Neural cell (in vitro differentiated cells): ENCODE measurements around the gene TFCP2. TPM values are rescaled to one million over a fixed set of nuclear protein-coding genes. Genes with fewer than 3 reads are reported as not detected.
"Not testable (repeated sequence)": the region's sequence is repeated elsewhere in the genome, so short reads cannot be mapped to it uniquely, and the experiment has no call there.

Source experiments
- H2AFZ ChIP-seq: fragments of 200-600, 300-800 bp; sonication (generic), shearing (Covaris generic); 2 replicates; pipeline ENCODE4 v1.6.0; 2014; ENCODE audit warnings: low read depth, mild to moderate bottlenecking, antibody characterized with exemption, low read length, moderate library complexity
- H3F3A ChIP-seq: fragments of 200-600 bp; shearing (Covaris generic); 2 replicates; pipeline ENCODE4 v1.6.1; 2016; ENCODE audit warnings: mild to moderate bottlenecking, moderate library complexity, mixed read lengths, antibody characterized with exemption, low read length; ENCODE audit not compliant: insufficient read depth, poor library complexity, severe bottlenecking
- H3K27ac ChIP-seq: fragments of 200-600, 300-800 bp; sonication (generic), shearing (Covaris generic); 2 replicates; pipeline ENCODE4 v1.5.1; 2014; ENCODE audit warnings: mild to moderate bottlenecking, low read length, moderate library complexity
- H3K27me3 ChIP-seq: fragments of 300-800, 200-600 bp; sonication (generic), shearing (Covaris generic); 2 replicates; pipeline ENCODE4 v1.6.0; 2014; ENCODE audit warnings: mild to moderate bottlenecking, low read depth, low read length, moderate library complexity; ENCODE audit not compliant: insufficient read depth
- H3K36me3 ChIP-seq: fragments of 300-800, 200-600 bp; sonication (generic), shearing (Covaris generic); 2 replicates; pipeline ENCODE4 v1.5.1; 2014; ENCODE audit warnings: mild to moderate bottlenecking, antibody characterized with exemption, low read length, moderate library complexity; ENCODE audit not compliant: insufficient read depth
- H3K4me2 ChIP-seq: fragments of 300-800, 200-600 bp; sonication (generic), shearing (Covaris generic); 2 replicates; pipeline ENCODE4 v1.6.0; 2014; ENCODE audit warnings: mild to moderate bottlenecking, low read length
- H3K4me3 ChIP-seq: fragments of 300-800, 200-600 bp; sonication (generic), shearing (Covaris generic); 2 replicates; pipeline ENCODE4 v1.5.1; 2014; ENCODE audit warnings: mild to moderate bottlenecking, low read length, moderate library complexity
- H3K79me2 ChIP-seq: fragments of 200-600 bp; shearing (Covaris generic); replicated peaks from 2 replicates; pipeline ENCODE4 v1.6.0; 2014; ENCODE audit warnings: mild to moderate bottlenecking, low read length, moderate library complexity; ENCODE audit not compliant: insufficient read depth
- H3K9ac ChIP-seq: fragments of 300-800, 200-600 bp; sonication (generic), shearing (Covaris generic); 2 replicates; pipeline ENCODE4 v1.6.1; 2016; ENCODE audit warnings: mild to moderate bottlenecking, low read length, mixed read lengths
- H3K9me2 ChIP-seq: fragments of 200-600 bp; shearing (Covaris generic); 2 replicates; pipeline ENCODE4 v1.6.1; 2016; ENCODE audit warnings: mild to moderate bottlenecking, low read length, mixed read lengths; ENCODE audit not compliant: insufficient read depth
- H3K9me3 ChIP-seq: fragments of 200-600, 300-800 bp; sonication (generic), shearing (Covaris generic); 2 replicates; pipeline ENCODE4 v1.6.1; 2016; ENCODE audit warnings: mild to moderate bottlenecking, mixed run types, low read length, moderate library complexity, mixed read lengths
- H4K20me1 ChIP-seq: fragments of 200-600 bp; shearing (Covaris generic); 2 replicates; pipeline ENCODE4 v1.6.1; 2016; ENCODE audit warnings: mild to moderate bottlenecking, mixed run types; ENCODE audit not compliant: insufficient read depth
- CTCF ChIP-seq: fragments of 450-650 bp; IDR thresholded peaks from 2 replicates; pipeline ENCODE4 v1.5.1; 2014; ENCODE audit warnings: antibody characterized with exemption, mild to moderate bottlenecking, moderate library complexity; ENCODE audit not compliant: poor library complexity, severe bottlenecking
- EP300 ChIP-seq: fragments of 450-650 bp; conservative IDR thresholded peaks from 2 replicates; pipeline ENCODE4 v1.6.1; 2014; ENCODE audit warnings: antibody characterized with exemption, mild to moderate bottlenecking, moderate library complexity; ENCODE audit not compliant: poor library complexity, severe bottlenecking
- EZH2 ChIP-seq: fragments of 200-600, 300-800 bp; shearing (Covaris generic), sonication (generic); IDR thresholded peaks from 2 replicates; pipeline ENCODE4 v1.6.1; 2014; ENCODE audit warnings: antibody characterized with exemption, low read length, borderline replicate concordance, mild to moderate bottlenecking; ENCODE audit not compliant: insufficient read depth, poor library complexity, severe bottlenecking
- MXI1 ChIP-seq: fragments of 450-650 bp; conservative IDR thresholded peaks from 2 replicates; pipeline ENCODE4 v1.6.1; 2014; ENCODE audit warnings: antibody characterized with exemption, mild to moderate bottlenecking; ENCODE audit not compliant: poor library complexity, severe bottlenecking
- POLR2AphosphoS5 ChIP-seq: IDR thresholded peaks from 2 replicates; pipeline ENCODE4 v1.6.1; 2012
- RAD21 ChIP-seq: fragments of 450-650 bp; conservative IDR thresholded peaks from 2 replicates; pipeline ENCODE4 v1.6.1; 2014; ENCODE audit warnings: antibody characterized with exemption, mild to moderate bottlenecking, moderate library complexity
- REST ChIP-seq: IDR thresholded peaks from 2 replicates; pipeline ENCODE4 v1.6.1; 2012; ENCODE audit warnings: borderline replicate concordance
- SMC3 ChIP-seq: fragments of 450-650 bp; conservative IDR thresholded peaks from 2 replicates; pipeline ENCODE4 v1.6.1; 2014; ENCODE audit warnings: antibody characterized with exemption, mild to moderate bottlenecking, moderate library complexity; ENCODE audit not compliant: poor library complexity
- TAF1 ChIP-seq: IDR thresholded peaks from 2 replicates; pipeline ENCODE4 v1.6.1; 2012; ENCODE audit warnings: low read depth
- polyA minus RNA-seq: library from RNA; depleted of rRNA, polyadenylated mRNA; stranded (reverse); fragments of >200 nt; gene quantifications from 2 replicates; pipeline ENCODE4 v1.2.3, GENCODE V29; 2014
- polyA plus RNA-seq: library from polyadenylated mRNA; depleted of rRNA; stranded (reverse); fragments of >200 nt; gene quantifications from 2 replicates; pipeline ENCODE4 v1.2.3, GENCODE V29; 2014

Gene TFCP2
- polyA plus RNA-seq = 27.0 and 28.6 TPM in 2 replicates
- 26.3 and 29.2 TPM in 2 replicates for polyA minus RNA-seq

- peak within 1 kb of the TSS; percentile 96 for H3K27ac ChIP-seq
- H4K20me1 ChIP-seq = no peaks in the 10 kb centered on the region
- H3K9ac ChIP-seq = peak within 1 kb of the TSS; percentile 88
- peak within 1 kb of the TSS; percentile 75 for H3K4me3 ChIP-seq
- H3K27me3 ChIP-seq = no peaks in the 10 kb centered on the region
- peaks cover 39% of the 10 kb centered on the region for H3K79me2 ChIP-seq
- peak within 1 kb of the TSS; percentile 68 for H3K4me2 ChIP-seq
- no peaks in the 10 kb centered on the region for H3K9me3 ChIP-seq
- no peaks in the 10 kb centered on the region for H3K36me3 ChIP-seq
- peak; percentile 57 for TF ChIP-seq EP300
- TF ChIP-seq SMC3 = no peak
- peak; percentile 58 for TF ChIP-seq MXI1
- no peak for TF ChIP-seq REST
- TF ChIP-seq POLR2AphosphoS5 = peak; percentile 85
- no peak for TF ChIP-seq CTCF
- peak within 1 kb of the TSS; percentile 87 for H2AFZ ChIP-seq
- H3K9me2 ChIP-seq = no peaks in the 10 kb centered on the region
- H3F3A ChIP-seq = no peaks in the 10 kb centered on the region
These were observed at the start of gene TFCP2 for GRCh38 chr12:51172515-51173431. Gene TFCP2, minus strand, starts transcription at chr12:51173135. Its CDS starts 713 bp downstream, at chr12:51172422.

- H2AFZ ChIP-seq = no peak overlapping the region
- H3K9ac ChIP-seq = no peak overlapping the region
- H3K27me3 ChIP-seq = no peaks in the 10 kb centered on the region
- H3F3A ChIP-seq = no peaks in the 10 kb centered on the region
- H3K4me3 ChIP-seq = no peak overlapping the region
- no peak overlapping the region for H3K27ac ChIP-seq
- H4K20me1 ChIP-seq = no peaks in the 10 kb centered on the region
- H3K9me3 ChIP-seq = no peaks in the 10 kb centered on the region
- H3K79me2 ChIP-seq = no peaks in the 10 kb centered on the region
- H3K4me2 ChIP-seq = no peak overlapping the region
- no peaks in the 10 kb centered on the region for H3K36me3 ChIP-seq
- TF ChIP-seq CTCF = no peak
- TF ChIP-seq POLR2AphosphoS5 = no peak
- no peak for TF ChIP-seq SMC3
- TF ChIP-seq TAF1 = no peak
- TF ChIP-seq EP300 = no peak
- no peak for TF ChIP-seq RAD21
- TF ChIP-seq MXI1 = no peak
- no peak for TF ChIP-seq EZH2
- no peak for TF ChIP-seq REST
- H3K9me2 ChIP-seq = no peaks in the 10 kb centered on the region
These were observed 49.5 kb upstream of the TFCP2 start for GRCh38 chr12:51222461-51222860.

GRCh38 chr12:51219857-51220256 is 46.9 kb upstream of the TFCP2 start:
- not testable (repeated sequence) for H3K4me3 ChIP-seq, H3K27ac ChIP-seq, H3K4me2 ChIP-seq

More at GRCh38 chr12:51219857-51220256, 46.9 kb upstream of the TFCP2 start:
- H3K27me3 ChIP-seq, H3K36me3 ChIP-seq, H3K9ac ChIP-seq, H3K9me2 ChIP-seq, H3K9me3 ChIP-seq, H3F3A ChIP-seq, H2AFZ ChIP-seq, H4K20me1 ChIP-seq: not testable (repeated sequence)
- H3K79me2 ChIP-seq = peaks cover 17% of the 10 kb centered on the region
